ENCODE data around the gene KLK13. TPM values are rescaled to one million over a fixed set of nuclear protein-coding genes. Genes with fewer than 3 reads are reported as not detected.

KLK13 gene
- total RNA-seq, 2 experiments from 2014 or later, result not detected

GRCh38 chr19:51009061-51009891 lies 55.6 kb downstream of the KLK13 start:
- DNase-seq, result no peak
- Mint-ChIP-seq H3K9me3 (no peaks in the 10 kb centered on the region), H3K4me3 (no peak overlapping the region), H3K4me1 (ENCODE audit: low read depth) (no peaks in the 10 kb centered on the region), H3K36me3 (no peaks in the 10 kb centered on the region), H3K27ac (no peak overlapping the region), H3K27me3 (peaks cover 25% of the 10 kb centered on the region)
- ChIA-PET CTCF (no interaction called here), POLR2A (no interaction called here)
- intact Hi-C loops (cut with micrococcal nuclease), result no loop called here

- Mint-ChIP-seq H3K4me3 (no peak overlapping the region), H3K36me3 (no peaks in the 10 kb centered on the region), H3K27ac (no peak overlapping the region), H3K4me1 (ENCODE audit: low read depth) (no peaks in the 10 kb centered on the region), H3K9me3 (no peaks in the 10 kb centered on the region), H3K27me3 (peaks cover 26% of the 10 kb centered on the region)
- DNase-seq, result no peak
- intact Hi-C loops (cut with micrococcal nuclease), result no loop called here
- CTCF ChIA-PET, result no interaction called here
- POLR2A ChIA-PET, result no interaction called here
These were observed 57.4 kb downstream of the KLK13 start for GRCh38 chr19:51007488-51007887.

GRCh38 chr19:51006406-51006805 lies 58.5 kb downstream of the KLK13 start:
- Mint-ChIP-seq H3K9me3 (no peaks in the 10 kb centered on the region), H3K36me3 (no peaks in the 10 kb centered on the region), H3K27me3 (peaks cover 35% of the 10 kb centered on the region), H3K27ac (no peak overlapping the region), H3K4me1 (ENCODE audit: low read depth) (no peaks in the 10 kb centered on the region), H3K4me3 (no peak overlapping the region)
- ChIA-PET POLR2A (no interaction called here), CTCF (no interaction called here)
- no peak for DNase-seq
- intact Hi-C loops (cut with micrococcal nuclease), result no loop called here

Other genes with a start within 250 kb of the KLK13 start
- under 1 TPM; 0.59 to 0.73 TPM for gene KLK1, start 241.3 kb downstream of the KLK13 start, total RNA-seq
- gene KLK15, start 231.5 kb downstream of the KLK13 start, total RNA-seq, result not detected
- not detected for gene KLK3, start 210.2 kb downstream of the KLK13 start, total RNA-seq
- gene KLK2, start 191.7 kb downstream of the KLK13 start, total RNA-seq, result not detected
- not detected for gene KLK4, start 153.7 kb downstream of the KLK13 start, total RNA-seq
- gene KLK5, start 112.1 kb downstream of the KLK13 start, total RNA-seq, result not detected
- gene KLK6, start 95.5 kb downstream of the KLK13 start, total RNA-seq, result not detected
- gene KLK7, start 81.2 kb downstream of the KLK13 start, total RNA-seq, result not detected
- not detected for gene KLK8, start 63.5 kb downstream of the KLK13 start, total RNA-seq
- not detected for gene KLK10, start 45.4 kb downstream of the KLK13 start, total RNA-seq
- not detected for gene KLK11, start 38.5 kb downstream of the KLK13 start, total RNA-seq
- gene KLK12, start 30.1 kb downstream of the KLK13 start, total RNA-seq, result not detected
- under 1 TPM; 0.61 to 0.76 TPM for gene KLK14, start 17.8 kb upstream of the KLK13 start, total RNA-seq
- gene CTU1, start 43.3 kb upstream of the KLK13 start, total RNA-seq, result 1 to 10 TPM; 8.8 to 9.8 TPM
- 1 to 10 TPM; 1.3 to 1.4 TPM for gene SIGLEC9, start 59.8 kb upstream of the KLK13 start, total RNA-seq
- not detected for gene SIGLEC7, start 77.2 kb upstream of the KLK13 start, total RNA-seq
- under 1 TPM; 0.43 to 0.65 TPM for gene CD33, start 160.0 kb upstream of the KLK13 start, total RNA-seq
- not detected for gene SIGLECL1, start 186.0 kb upstream of the KLK13 start, total RNA-seq
- under 1 TPM; 0.07 to 0.24 TPM for gene IGLON5, start 246.6 kb upstream of the KLK13 start, total RNA-seq